GM21737 (cell line): ENCODE data around the gene SLC7A1.

Experiments
- ATAC-seq: cut with Tn5 transposase; IDR thresholded peaks from one replicate; pipeline ENCODE4 v1.9.1; 2021; ENCODE audit warnings: mild to moderate bottlenecking, moderate library complexity; ENCODE audit not compliant: unreplicated experiment

SLC7A1 gene

DNA sequence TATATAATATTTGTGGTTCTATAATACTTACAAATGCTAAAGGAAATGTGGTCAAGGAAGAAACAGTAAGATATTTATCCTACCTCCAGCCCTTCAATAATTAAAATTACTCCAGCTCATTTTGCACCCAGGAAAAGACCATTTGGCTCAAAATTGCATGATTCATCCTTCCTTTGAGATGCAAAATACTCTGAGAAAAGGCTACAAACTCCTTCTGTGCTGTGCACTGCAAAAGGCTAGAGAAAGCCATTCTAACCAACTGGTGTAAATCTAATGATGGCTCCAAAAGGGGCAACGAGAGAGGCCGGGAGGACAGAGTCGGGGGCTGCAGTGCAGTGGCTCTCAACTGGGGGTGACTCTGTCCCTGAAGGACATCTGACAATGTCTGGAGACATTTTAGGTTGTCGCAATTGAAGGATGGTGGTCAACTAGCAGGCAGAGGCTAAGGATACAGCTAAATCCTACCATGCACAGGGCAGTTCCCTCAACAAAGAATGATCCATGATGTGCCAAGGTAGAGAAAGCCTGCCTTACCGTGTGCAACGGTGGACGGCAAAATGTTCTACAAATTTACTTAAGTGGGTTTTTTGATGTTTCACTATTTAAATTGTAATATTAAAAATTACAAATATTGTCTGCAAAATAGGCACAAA is 32.6 kb downstream of the SLC7A1 start:
- no peak for ATAC-seq

DNA sequence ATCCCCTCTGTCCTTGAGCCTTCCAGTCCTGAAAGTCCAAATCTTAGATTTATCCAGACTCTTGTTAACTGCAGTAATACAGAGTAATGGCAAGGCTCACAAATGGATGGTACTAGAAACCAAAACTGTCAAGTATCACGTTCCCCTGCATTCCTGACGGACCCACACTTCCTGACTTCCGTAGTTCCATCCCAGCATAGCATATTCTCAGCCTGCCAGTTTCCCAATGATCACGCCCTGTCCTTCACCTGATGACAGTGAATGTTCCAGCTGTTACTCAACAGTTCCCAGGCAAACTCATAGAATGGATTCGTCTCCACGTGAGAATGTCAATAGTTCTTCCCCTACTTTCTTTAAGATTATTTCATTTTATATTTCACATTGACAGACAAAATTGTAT is 33.6 kb downstream of the SLC7A1 start:
- ATAC-seq = no peak

DNA sequence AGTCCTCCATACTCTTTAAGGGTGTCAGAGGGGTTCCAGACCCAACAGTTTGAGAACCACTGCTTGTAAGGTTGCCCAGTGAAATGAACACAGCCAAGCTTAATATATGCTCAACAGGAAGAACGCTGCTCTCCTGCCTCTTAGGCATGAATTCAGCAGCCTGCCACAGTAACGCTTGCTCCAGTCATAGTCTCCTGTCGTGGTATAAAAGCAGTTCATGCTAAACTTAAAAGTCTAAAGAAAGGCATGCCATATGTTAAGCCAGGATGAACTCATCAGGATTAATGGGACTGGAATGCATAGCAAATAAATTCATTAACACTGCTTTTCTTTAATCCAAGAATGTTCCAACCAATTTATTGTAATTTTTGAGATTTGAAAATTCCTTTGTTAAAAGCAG is 38.7 kb downstream of the SLC7A1 start:
- ATAC-seq = no peak

DNA sequence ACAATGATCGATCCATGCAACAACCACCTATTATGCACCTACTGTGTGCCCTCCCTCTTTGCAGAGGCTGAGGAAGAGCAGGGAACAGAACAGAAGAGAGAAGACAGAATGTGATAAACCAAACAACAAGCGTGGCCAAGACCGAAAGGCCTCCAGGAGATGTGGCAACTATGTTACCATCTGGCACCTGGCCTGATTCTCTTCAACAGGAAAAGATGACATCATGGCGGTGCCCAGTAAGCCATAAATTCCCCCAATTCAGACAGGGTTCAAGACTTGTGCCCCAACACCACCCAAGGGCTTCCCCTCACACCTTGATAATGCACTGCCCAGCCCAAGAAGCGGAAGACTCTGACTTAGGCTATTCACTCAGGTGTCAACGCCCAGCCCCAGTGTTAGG is 44.3 kb downstream of the SLC7A1 start:
- no peak for ATAC-seq

DNA sequence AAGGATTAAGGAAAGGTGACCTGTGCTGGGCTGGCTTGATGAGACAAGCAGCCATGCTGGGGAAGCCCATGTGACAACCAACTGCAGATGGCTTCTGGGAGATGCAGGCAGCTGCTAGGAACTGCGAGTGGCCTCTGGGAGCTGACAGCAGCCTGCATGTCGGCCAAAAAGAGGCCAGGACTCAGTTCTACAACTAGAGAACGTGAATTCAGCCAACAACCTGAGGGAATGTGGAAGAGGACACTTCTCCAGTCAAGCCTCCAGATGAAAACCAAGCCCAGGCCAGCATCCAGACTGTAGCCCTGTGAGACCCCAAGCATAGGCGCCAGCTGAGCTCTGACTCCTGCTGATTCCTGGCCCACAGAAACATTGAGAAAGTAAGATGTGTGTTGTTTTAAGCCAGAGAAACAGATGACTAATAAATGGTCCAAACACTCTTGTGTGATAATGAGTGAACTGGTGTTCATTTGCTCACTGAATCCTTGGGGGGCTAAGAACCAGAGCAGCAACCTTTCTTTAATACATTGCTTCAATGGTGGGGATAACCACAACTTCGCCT is 45.0 kb downstream of the SLC7A1 start:
- no peak for ATAC-seq

DNA sequence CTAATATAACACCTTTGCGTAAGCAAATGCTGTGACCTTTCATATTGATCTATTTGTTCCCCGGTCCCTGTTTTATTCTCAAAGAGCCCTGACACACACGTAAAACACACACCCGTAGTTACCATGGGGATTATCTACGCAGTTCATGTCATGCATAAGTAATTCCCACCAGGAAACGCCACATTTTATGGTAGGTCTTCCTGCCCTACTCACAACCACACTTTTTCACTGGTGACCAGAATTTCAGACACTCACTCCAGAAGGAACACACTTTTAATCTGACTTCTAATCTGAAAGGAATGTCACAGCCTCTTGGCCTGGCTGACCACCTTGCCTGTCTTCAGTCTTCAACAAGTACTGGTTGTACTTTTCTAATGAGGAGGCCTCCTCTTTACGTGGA is 46.8 kb downstream of the SLC7A1 start:
- ATAC-seq = no peak

DNA sequence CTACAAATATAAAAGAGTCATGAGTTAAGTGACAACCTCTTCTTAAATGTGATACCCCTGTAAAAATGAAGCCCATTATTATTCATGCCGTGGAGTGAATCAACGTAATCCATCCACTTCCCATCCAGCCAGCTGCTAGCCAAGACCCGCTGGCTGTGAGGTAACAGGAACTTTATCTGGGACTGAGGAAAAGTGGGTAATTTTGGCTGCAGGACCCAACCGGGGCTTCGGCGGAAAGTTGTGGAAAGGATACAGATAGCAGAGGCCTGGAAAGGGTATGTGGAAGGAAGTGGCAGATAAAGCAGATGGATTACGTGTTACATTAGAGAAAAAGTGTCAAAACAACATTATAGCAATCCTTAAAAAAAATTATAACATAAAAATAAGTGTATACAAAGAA is 48.3 kb downstream of the SLC7A1 start:
- ATAC-seq = no peak

DNA sequence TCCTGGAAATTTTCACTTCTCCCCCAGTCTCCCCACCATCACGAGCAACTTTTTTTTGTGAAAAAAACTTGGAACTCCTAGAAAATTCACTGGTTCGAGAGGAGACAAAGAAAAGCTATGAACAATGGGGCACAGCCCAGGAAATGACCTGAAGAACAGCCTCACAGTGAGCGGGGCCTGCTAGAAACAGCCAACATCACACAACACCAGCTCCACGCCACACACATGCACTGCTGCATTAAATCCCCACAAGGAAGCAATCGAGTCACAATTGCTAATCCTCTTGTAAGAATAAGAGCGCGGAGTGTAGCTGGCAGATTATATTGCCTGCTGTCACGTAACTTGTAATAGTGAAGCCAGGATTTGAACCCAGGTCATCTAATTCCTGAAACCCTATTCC is 48.8 kb downstream of the SLC7A1 start:
- ATAC-seq = no peak

DNA sequence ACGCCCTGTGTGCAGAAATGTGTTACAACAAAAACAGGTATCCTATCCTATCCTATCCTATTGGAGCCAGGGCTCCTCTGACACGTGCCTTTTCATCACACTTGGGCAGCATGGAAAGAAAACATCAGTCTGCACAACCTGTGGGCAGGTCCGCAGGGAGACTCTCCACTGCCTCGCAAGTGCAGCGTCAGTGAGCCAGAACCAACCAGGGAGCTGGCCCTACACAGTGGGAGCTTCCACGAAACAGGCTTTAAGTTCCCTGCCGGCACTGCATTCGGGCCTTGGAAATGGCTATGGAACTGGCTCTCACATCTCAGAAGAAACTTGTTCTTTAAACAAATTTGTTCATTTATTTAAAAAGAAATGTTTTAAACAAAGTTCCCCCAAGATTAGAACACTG is 49.5 kb downstream of the SLC7A1 start:
- ATAC-seq = no peak

DNA sequence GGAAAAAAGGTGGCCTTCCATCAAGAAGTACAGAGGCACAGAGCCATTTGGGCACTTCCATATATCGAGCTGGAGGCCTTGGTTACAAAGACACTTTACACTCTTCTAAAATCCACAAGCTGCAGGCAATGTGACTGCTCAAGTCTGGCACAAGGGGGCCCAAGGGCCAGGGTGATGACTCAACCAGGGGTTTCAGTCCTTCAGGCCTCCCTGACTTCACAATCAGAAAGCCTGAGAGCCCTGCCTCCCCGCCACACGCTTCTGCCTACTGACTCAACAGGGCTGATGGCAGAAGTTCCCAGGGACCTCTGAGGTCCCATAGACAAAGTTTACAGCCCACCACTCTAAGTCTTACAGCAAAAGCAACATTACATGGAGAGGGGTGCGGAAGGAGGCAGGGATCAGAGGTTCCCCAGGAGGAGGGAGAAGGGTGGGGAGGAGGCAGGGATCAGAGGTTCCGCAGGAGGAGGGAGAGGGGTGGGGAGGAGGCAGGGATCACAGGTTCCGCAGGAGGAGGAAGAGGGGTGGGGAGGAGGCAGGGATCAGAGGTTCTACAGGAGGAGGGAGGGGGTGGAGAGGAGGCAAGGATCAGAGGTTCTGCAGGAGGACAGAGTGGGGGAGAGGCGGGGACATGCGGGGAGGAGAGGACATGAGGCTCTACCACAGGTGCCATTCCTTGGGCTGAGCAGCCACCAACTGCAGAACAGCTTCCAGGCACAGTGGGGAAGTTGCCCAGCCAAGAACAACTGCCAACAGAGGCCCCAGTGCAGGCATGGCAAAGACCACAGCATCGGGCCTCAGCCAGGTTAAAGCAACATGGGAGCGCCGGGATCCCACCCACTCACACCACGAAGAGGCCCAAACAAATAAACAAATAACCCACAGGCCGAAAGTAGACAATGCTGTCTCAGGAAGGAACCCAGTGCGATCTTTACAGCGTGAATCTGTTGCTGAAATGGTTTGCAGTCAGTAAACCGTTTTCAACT is 52.0 kb downstream of the SLC7A1 start:
- ATAC-seq = peak; percentile 94

DNA sequence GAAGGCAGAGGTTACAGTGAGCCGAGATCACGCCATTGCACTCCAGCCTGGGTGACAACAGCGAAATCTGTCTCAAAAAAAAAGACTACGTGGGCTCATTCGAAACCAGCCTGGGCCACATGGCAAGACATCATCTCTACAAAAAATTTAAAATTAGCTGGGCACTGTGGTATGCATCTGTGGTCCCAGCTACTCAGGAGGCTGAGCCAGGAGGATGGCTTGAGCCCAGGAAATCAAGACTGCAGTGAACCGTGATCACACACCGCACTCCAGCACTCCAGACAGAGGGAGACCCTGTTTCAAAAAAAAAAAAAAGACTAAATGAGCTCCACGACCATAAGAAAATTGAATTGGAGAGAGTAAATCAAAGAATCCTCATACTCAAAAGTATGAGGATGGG is 53.1 kb downstream of the SLC7A1 start:
- ATAC-seq = no peak

DNA sequence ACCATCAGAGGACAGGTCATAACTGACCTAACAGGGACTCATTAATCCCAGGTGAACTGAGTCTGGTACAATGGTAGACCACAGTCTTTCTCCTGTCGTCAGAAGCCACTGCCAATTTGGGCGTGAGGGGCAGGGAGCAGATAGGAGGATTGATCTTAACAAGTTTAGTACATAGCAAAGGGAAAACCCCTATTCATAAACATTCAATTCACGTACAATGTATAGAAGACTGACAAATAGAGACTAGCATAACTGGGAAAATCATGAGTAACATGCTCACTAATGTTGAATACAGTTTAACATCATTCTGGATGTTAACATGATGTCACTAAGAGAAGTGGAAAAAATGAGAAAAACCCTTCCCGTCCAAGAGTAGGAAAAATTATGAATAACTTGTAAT is 54.1 kb downstream of the SLC7A1 start:
- no peak for ATAC-seq

DNA sequence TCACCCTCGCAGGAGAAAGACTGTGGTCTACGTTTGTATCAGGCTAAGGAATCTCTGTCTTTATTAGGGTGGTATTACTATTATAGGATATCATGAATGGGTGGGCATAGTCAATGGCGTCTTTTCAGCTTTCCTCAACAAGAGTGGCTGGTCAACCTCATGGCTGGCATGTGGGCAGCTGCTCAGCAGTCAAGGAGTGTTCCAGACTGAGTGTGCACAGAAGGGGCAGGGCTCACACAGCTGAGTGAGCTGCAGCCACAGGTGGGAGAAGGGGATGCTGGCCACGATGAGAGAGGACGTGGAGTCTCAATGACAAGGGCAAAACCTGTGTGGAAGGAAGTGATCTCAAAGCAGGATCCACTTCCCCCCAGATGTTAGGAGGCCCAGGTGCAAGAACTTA is 54.7 kb downstream of the SLC7A1 start:
- ATAC-seq = no peak

DNA sequence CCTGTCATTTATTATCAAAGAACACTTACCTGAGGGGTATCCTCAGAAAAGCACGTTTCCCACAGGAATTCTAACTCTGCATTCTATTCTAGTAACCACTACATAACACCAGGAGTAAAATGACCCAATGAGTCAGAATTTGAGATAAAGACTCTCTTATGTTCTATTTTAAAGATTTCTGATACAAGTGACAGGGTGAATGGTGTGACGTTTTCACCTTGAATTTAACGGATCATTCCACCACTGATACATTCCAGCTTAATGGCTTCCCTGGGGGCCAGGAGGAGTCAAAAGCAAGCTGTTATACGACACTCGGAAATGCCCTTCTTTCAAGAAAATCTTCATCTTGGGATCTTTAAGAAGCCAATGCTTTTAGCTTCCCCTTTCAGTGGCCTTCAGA is 55.2 kb downstream of the SLC7A1 start:
- no peak for ATAC-seq

DNA sequence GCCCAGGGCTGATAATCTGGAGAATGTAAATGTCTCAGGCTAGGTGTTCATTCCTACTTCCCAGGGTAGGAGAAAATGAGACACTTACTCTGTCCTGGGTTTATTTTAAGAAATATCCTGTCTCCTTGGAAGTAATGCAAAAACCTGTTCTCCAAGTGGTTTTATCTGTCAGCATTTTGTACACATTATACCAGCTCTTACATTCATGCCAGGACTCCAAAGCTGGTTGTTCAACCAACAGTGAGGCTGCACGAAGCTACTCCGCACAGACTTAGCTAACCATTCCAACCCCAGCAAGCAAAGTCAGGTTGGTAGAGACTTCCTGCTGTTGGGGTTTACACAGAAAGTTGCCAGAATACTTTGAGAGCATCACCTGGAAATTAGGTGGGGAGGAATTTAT is 55.6 kb downstream of the SLC7A1 start:
- ATAC-seq = no peak

DNA sequence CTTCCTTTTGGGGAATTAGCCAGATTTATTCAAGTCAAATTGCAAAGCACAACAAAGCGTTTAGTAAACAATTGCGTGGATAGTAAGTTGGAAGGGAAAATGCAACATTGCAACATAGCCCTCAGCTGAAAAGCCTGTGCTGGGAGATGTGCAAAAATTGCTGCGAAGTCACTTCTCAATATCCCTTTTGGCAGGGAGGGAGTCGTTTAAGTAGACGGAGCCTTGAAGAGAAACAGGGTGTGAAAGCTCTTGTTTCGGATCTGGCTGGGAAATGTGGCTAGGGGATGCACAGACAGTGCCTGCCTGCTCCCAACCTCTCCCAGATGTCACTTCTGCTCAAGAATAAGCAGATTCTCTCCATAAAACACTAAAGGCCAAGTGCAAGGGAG is 56.8 kb downstream of the SLC7A1 start:
- no peak for ATAC-seq

DNA sequence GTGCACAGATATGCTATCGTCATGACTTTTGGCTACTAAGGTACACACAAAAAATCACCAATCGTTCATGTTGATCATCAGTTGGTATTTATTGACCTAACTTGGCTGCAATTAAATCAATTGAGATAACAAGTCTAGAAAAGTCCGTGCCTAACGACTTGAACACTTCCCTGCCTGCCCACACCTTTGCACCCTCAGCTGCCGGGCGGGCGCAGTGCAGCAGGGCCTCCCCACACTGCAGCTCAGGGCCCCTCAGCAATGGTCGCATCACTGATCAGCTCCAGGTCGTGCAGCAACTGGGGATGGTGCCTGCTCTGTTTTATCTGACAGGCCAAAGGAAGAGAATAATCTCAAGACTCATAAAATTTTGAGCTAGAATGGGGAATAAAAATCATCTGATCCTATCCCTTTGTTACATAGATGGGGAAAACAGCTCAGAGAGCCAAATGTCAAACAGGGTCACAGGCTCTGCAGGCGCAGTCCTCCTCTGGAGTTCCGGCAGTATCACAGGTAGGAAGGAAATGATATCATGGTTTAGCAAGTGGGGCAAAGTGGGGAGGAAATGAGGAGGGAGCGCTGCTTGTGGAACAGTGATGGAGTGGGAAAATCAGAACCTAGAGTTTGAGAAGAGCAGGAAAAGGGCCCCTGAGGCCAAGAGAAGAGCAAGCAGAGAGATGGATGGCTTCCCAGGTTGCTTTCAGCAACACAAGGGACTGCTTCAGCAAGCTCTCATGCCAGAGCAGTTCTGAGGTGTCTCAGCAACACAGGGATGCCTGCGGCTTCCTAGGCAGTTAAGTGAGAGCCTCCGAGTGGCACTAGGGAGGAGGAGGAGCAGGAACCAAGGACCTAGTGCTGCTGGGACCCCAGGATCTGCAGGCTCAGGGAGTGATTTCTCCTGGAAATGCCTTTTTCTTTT is 57.5 kb downstream of the SLC7A1 start:
- ATAC-seq = no peak

DNA sequence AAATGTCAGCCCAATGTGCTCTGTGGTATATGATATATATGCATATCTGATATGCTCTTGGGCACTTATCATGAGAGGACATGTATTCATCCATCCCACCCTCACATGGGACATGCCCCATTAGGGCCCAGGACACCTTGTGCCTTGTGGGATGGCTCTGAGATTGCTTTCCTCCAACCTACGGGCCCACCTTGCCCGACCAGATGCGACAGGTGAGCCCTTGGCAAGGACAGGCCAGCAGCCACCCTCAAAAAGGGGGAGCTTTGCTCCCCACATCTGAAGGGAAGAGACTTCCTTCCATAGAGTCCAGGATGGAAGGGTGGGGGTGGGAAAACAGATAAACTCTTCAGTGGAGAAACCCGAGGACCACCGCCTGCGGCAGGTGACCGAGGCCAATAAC is 58.6 kb downstream of the SLC7A1 start:
- ATAC-seq = no peak

DNA sequence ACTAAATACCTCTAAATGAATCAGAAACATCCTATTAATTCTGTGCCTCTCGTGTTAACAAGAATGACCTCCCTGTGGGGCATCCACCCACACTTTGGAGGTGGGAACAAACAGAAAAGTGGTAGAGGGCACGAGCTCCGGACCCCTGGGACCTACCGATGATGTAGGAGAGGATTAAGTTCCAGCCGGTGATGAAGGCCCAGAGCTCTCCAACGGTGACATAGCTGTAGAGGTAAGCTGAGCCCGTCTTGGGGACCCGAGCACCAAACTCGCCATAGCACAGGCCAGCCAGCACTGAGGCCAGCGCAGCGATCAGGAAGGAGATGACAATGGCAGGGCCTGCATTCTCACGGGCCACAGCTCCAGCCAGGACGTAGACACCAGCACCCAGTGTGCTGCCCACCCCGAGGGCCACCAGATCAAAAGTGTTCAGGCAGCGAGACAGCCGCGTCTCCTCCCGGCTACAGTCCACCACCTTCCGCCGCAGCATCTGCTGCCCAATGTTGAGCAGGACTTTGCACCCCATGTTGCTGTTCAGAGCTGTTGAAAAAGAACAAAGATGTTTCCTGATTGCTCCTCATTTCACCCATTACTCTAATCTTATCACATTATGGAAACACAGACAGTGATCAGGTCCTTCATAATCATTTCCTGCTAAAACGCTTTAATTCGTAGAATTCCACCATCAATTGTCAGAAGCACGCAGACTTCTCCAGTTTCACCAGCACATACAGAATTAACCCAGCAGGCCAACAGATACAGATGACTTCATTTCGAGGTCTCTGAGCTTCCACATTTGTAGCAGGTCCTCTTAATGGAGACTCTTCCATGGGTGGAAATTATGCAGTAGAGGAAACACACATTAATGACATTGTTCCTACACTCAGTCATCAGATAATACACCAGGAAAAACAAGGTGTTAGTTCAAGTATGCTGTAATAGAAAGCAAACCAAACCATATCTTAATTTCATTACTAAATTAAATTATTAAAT is 59.5 kb downstream of the SLC7A1 start:
- no peak for ATAC-seq

DNA sequence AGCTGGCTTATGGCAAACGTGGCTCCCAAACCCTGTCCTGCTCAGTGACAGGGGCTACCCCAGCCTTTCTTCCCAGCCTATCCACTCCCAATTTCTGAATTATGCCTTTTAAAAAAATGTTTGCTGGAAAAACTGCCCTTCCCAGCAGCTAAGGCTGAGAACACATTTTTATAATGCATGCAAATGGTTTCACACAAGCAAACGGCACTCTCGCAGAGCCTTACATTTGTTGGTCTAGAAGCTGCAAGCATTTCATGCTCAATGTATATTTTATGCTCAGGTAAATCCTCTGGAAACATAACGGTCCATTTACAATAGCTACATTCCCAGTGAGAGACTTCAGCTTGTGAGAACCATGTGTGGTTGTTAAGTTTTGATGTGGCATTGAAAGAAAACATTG is 61.4 kb downstream of the SLC7A1 start:
- no peak for ATAC-seq
